Measurements from ENCODE around the gene PSEN1. TPM values are rescaled to one million over a fixed set of nuclear protein-coding genes. Genes with fewer than 3 reads are reported as not detected.

Gene PSEN1
- total RNA-seq, 1 donor from 2014 or later: 41.1 TPM

DNA sequence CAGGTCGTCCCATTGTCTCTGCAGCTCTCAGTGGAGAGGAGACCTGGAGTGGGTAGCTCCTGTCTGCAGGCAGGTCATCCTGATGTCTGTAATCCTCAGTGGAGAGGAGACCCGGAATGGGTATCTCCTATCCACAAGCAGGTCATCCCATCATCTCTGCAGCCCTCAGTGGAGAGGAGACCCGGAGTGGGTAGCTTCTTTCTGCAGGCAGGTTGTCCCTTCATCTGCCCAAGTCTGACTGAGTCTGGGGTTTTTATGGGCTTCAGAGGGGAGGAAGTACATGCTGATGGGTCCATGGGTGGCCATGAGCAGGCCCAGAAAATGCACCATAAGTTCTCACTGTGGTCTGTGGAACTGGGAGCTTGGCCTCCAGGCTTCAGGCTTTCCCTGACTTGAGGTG lies 72.1 kb downstream of the PSEN1 start:
- DNase-seq (ENCODE audit: low spot score): no peak
- Mint-ChIP-seq H3K4me1 (ENCODE audit: low read depth) (no peaks in the 10 kb centered on the region), H3K27ac (no peak overlapping the region), H3K9me3 (peaks cover 8% of the 10 kb centered on the region), H3K36me3 (ENCODE audit: low read depth) (peaks cover 63% of the 10 kb centered on the region), H3K4me3 (no peak overlapping the region), H3K27me3 (ENCODE audit: insufficient read depth) (no peaks in the 10 kb centered on the region)
- intact Hi-C loops (cut with micrococcal nuclease): no loop called here

DNA sequence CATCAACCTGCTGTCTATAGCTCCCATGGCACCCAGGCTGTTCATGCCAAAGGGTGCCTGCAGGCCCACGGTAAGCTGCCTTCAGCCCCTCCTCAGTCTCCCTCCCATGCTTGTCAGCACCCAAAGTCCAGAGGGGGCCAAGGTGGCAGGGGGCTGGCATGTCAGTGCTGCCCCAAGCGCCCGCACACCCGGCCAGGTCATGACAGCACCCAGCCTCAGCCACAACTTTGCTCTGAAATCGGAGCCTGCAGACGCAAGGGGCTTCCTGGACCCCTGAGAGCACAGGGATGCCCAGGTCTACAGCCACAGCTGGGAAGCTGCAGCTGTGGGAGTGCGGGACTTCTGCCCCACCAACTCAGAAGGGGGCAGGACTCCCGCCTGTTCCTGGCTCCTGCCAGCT lies 72.5 kb downstream of the PSEN1 start:
- intact Hi-C loops (cut with micrococcal nuclease): no loop called here
- H3K27me3 Mint-ChIP-seq (ENCODE audit: insufficient read depth): no peaks in the 10 kb centered on the region
- H3K4me1 Mint-ChIP-seq (ENCODE audit: low read depth): no peaks in the 10 kb centered on the region
- peaks cover 65% of the 10 kb centered on the region for H3K36me3 Mint-ChIP-seq (ENCODE audit: low read depth)
- no peak overlapping the region for H3K4me3 Mint-ChIP-seq
- DNase-seq (ENCODE audit: low spot score): no peak
- H3K9me3 Mint-ChIP-seq: peaks cover 8% of the 10 kb centered on the region
- no peak overlapping the region for H3K27ac Mint-ChIP-seq

DNA sequence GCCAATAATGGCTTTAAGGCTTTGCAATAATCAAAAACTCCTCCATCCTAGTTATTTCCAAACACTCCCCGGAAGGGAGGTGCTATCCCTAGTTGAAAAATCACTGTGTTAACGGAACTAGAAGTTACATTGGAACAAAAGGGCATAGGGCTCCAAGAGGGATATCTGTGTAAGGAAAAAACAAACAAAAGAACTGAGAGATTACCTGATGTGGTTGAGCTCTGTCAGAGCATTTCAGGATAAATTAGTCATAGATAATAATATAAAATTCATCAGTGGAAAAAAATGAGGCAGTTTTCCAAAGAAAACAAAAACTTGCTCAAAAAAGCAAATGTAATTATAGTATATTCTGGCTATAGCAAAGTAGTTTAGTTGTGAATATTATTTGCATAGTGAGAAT lies 73.6 kb downstream of the PSEN1 start:
- H3K27ac Mint-ChIP-seq: no peak overlapping the region
- H3K4me1 Mint-ChIP-seq (ENCODE audit: low read depth): no peaks in the 10 kb centered on the region
- H3K36me3 Mint-ChIP-seq (ENCODE audit: low read depth): peaks cover 64% of the 10 kb centered on the region
- intact Hi-C loops (cut with micrococcal nuclease): no loop called here
- H3K4me3 Mint-ChIP-seq: no peak overlapping the region
- DNase-seq (ENCODE audit: low spot score): no peak
- peaks cover 8% of the 10 kb centered on the region for H3K9me3 Mint-ChIP-seq
- no peaks in the 10 kb centered on the region for H3K27me3 Mint-ChIP-seq (ENCODE audit: insufficient read depth)

DNA sequence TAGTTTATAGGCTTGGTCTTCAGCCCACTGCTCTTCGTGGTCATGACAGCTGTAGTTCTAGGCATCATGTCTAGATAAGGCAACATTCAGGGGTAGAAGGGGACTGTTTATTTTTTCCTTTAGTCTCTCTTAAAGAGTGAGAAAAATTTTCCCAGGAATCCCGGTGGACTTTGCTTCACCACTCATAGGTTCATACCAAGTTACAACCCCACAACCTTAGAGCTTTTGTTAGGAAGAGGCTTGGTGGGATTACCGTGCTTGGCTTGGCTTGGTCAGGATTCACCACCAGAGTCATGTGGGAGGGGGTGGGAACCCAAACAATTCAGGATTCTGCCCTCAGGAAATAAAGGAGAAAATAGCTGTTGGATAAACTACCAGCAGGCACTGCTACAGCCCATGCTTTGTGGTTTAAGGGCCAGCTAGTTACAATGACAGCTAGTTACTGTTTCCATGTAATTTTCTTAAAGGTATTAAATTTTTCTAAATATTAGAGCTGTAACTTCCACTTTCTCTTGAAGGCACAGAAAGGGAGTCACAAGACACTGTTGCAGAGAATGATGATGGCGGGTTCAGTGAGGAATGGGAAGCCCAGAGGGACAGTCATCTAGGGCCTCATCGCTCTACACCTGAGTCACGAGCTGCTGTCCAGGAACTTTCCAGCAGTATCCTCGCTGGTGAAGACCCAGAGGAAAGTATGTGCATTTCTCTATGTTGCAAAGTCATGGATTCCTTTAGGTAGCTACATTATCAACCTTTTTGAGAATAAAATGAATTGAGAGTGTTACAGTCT lies 75.1 kb downstream of the PSEN1 start:
- Mint-ChIP-seq H3K36me3 (ENCODE audit: low read depth) (peaks cover 52% of the 10 kb centered on the region), H3K27ac (no peak overlapping the region), H3K4me3 (no peak overlapping the region), H3K27me3 (ENCODE audit: insufficient read depth) (no peaks in the 10 kb centered on the region), H3K9me3 (peaks cover 8% of the 10 kb centered on the region), H3K4me1 (ENCODE audit: low read depth) (no peaks in the 10 kb centered on the region)
- intact Hi-C loops (cut with micrococcal nuclease): no loop called here
- DNase-seq (ENCODE audit: low spot score): no peak

DNA sequence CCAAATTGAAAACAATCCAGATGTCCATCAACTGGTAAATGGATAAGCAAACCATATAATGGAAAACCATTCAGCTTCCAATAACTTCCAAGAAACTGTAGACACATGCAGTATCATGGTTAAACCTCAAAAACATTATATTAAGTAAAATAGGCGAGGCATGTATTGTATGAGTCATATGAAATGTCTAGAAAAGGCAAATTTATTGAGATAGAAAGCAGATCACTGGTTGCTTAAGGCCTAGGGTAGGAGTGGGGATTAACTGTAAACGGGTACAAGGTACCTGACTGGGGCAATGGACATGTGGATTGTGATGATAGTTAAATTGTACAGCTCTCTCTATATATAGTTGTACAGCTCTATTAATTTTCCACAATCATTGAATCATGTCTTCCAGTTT lies 79.7 kb downstream of the PSEN1 start:
- Mint-ChIP-seq H3K9me3 (no peaks in the 10 kb centered on the region), H3K27ac (no peak overlapping the region), H3K36me3 (ENCODE audit: low read depth) (peaks cover 40% of the 10 kb centered on the region)

DNA sequence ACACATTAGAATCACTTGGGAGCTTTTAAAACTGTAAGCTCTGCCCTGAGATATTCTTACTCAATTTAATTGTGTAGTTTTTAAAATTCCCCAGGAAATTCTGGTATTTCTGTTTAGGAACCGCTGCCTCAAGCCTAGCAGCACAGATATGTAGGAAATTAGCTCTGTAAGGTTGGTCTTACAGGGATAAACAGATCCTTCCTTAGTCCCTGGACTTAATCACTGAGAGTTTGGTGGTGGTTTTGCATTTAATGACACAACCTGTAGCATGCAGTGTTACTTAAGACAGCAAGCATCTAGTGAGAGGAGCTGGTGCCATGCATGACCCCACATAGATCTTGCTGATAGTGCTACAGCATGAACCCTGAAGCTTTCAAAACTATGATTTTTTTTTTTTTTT lies 81.1 kb downstream of the PSEN1 start:
- intact Hi-C loops (cut with micrococcal nuclease): no loop called here
- no peak overlapping the region for H3K27ac Mint-ChIP-seq
- H3K36me3 Mint-ChIP-seq (ENCODE audit: low read depth): peaks cover 49% of the 10 kb centered on the region
- peaks cover 11% of the 10 kb centered on the region for H3K4me1 Mint-ChIP-seq (ENCODE audit: low read depth)
- no peak for DNase-seq (ENCODE audit: low spot score)
- H3K4me3 Mint-ChIP-seq: no peak overlapping the region
- H3K27me3 Mint-ChIP-seq (ENCODE audit: insufficient read depth): no peaks in the 10 kb centered on the region
- H3K9me3 Mint-ChIP-seq: no peaks in the 10 kb centered on the region

More for the DNA sequence above, 79.7 kb downstream of the PSEN1 start:
- intact Hi-C loops (cut with micrococcal nuclease): no loop called here
- no peaks in the 10 kb centered on the region for H3K4me1 Mint-ChIP-seq (ENCODE audit: low read depth)
- DNase-seq (ENCODE audit: low spot score): no peak
- no peak overlapping the region for H3K4me3 Mint-ChIP-seq
- H3K27me3 Mint-ChIP-seq (ENCODE audit: insufficient read depth): no peaks in the 10 kb centered on the region

DNA sequence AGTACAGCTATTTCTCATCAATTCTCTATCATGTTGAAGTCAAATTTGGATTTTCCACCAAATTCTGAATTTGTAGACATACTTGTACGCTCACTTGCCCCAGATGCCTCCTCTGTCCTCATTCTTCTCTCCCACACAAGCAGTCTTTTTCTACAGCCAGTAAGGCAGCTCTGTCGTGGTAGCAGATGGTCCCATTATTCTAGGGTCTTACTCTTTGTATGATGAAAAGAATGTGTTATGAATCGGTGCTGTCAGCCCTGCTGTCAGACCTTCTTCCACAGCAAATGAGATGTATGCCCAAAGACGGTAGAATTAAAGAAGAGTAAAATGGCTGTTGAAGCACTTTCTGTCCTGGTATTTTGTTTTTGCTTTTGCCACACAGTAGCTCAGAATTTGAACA lies 83.8 kb downstream of the PSEN1 start:
- no peak for DNase-seq (ENCODE audit: low spot score)
- H3K27ac Mint-ChIP-seq: no peak overlapping the region
- H3K27me3 Mint-ChIP-seq (ENCODE audit: insufficient read depth): no peaks in the 10 kb centered on the region
- H3K4me3 Mint-ChIP-seq: no peak overlapping the region
- no peaks in the 10 kb centered on the region for H3K9me3 Mint-ChIP-seq
- H3K36me3 Mint-ChIP-seq (ENCODE audit: low read depth): peaks cover 42% of the 10 kb centered on the region
- intact Hi-C loops (cut with micrococcal nuclease): no loop called here
- H3K4me1 Mint-ChIP-seq (ENCODE audit: low read depth): peaks cover 22% of the 10 kb centered on the region

DNA sequence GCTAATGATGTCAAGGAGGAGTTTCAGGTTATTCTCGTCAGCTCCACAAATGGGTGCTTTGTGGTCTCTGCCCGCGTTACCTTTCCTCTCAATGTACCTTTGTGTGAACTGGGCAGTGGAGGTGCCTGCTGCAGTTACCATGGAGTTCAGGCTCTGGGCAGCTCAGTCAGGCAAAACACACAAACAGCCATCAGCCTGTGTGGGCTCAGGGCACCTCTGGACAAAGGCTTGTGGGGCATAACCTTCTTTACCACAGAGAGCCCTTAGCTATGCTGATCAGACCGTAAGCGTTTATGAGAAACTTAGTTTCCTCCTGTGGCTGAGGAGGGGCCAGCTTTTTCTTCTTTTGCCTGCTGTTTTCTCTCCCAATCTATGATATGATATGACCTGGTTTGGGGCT lies 84.3 kb downstream of the PSEN1 start:
- Mint-ChIP-seq H3K27ac (no peak overlapping the region), H3K27me3 (ENCODE audit: insufficient read depth) (no peaks in the 10 kb centered on the region), H3K9me3 (no peaks in the 10 kb centered on the region), H3K36me3 (ENCODE audit: low read depth) (peaks cover 45% of the 10 kb centered on the region), H3K4me3 (no peak overlapping the region), H3K4me1 (ENCODE audit: low read depth) (peaks cover 22% of the 10 kb centered on the region)
- no peak for DNase-seq (ENCODE audit: low spot score)
- intact Hi-C loops (cut with micrococcal nuclease): loop anchor here (1.0 kb wide), 1 partner anchor 72 kb away; no protein-coding TSS in a partner anchor

DNA sequence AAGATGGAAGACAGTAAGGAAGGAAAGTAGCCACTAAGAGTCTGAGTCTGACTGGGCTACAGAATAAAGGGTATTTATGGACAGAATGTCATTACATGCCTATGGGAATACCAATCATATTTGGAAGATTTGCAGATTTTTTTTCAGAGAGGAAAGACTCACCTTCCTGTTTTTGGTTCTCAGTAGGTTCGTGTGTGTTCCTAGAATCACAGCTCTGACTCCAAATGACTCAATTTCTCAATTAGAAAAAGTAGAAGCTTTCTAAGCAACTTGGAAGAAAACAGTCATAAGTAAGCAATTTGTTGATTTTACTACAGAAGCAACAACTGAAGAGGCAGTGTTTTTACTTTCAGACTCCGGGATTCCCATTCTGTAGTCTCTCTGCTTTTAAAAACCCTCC lies 85.6 kb downstream of the PSEN1 start:
- no peaks in the 10 kb centered on the region for H3K9me3 Mint-ChIP-seq
- intact Hi-C loops (cut with micrococcal nuclease): loop anchor here (1.0 kb wide), 1 partner anchor 70 kb away; no protein-coding TSS in a partner anchor
- H3K4me3 Mint-ChIP-seq: peak overlapping the region; percentile 6
- no peak for DNase-seq (ENCODE audit: low spot score)
- H3K27me3 Mint-ChIP-seq (ENCODE audit: insufficient read depth): no peaks in the 10 kb centered on the region
- peaks cover 22% of the 10 kb centered on the region for H3K4me1 Mint-ChIP-seq (ENCODE audit: low read depth)
- peaks cover 45% of the 10 kb centered on the region for H3K36me3 Mint-ChIP-seq (ENCODE audit: low read depth)
- H3K27ac Mint-ChIP-seq: peak overlapping the region; percentile 36

DNA sequence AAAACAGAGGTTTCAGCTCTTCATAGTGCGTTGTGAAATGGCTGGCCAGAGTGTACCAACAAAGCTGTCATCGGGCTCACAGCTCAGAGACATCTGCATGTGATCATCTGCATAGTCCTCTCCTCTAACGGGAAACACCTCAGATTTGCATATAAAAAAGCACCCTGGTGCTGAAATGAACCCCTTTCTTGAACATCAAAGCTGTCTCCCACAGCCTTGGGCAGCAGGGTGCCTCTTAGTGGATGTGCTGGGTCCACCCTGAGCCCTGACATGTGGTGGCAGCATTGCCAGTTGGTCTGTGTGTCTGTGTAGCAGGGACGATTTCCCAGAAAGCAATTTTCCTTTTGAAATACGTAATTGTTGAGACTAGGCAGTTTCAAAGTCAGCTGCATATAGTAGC lies 86.7 kb downstream of the PSEN1 start:
- no peak for DNase-seq (ENCODE audit: low spot score)
- peak overlapping the region; percentile 58 for H3K4me3 Mint-ChIP-seq

DNA sequence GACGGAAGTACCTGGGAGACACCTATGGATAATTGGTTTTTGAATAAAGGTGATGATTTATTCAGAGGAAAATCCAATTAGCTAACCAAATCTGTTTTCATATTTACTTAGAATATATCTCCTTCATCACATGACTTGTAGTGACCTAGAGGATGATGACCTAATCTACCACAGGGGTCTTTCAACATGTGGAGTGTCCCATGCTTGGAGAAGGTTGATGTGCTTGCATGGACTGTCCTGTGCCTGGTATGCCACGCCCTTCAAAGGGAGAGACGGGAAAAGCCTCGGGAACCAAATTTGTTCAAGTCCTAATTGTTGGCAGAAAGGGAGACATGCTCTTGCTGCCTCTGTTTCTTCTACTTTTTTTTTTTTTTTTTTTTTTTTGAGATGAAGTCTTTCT lies 89.2 kb downstream of the PSEN1 start:
- Mint-ChIP-seq H3K4me3 (no peak overlapping the region), H3K27me3 (ENCODE audit: insufficient read depth) (no peaks in the 10 kb centered on the region), H3K36me3 (ENCODE audit: low read depth) (peaks cover 24% of the 10 kb centered on the region), H3K27ac (no peak overlapping the region), H3K9me3 (no peaks in the 10 kb centered on the region), H3K4me1 (ENCODE audit: low read depth) (peaks cover 22% of the 10 kb centered on the region)
- no peak for DNase-seq (ENCODE audit: low spot score)
- intact Hi-C loops (cut with micrococcal nuclease): no loop called here

More for the DNA sequence above, 86.7 kb downstream of the PSEN1 start:
- Mint-ChIP-seq H3K27ac (peak overlapping the region; percentile 72), H3K4me1 (ENCODE audit: low read depth) (peaks cover 22% of the 10 kb centered on the region), H3K27me3 (ENCODE audit: insufficient read depth) (no peaks in the 10 kb centered on the region), H3K9me3 (no peaks in the 10 kb centered on the region), H3K36me3 (ENCODE audit: low read depth) (peaks cover 42% of the 10 kb centered on the region)
- intact Hi-C loops (cut with micrococcal nuclease): no loop called here

DNA sequence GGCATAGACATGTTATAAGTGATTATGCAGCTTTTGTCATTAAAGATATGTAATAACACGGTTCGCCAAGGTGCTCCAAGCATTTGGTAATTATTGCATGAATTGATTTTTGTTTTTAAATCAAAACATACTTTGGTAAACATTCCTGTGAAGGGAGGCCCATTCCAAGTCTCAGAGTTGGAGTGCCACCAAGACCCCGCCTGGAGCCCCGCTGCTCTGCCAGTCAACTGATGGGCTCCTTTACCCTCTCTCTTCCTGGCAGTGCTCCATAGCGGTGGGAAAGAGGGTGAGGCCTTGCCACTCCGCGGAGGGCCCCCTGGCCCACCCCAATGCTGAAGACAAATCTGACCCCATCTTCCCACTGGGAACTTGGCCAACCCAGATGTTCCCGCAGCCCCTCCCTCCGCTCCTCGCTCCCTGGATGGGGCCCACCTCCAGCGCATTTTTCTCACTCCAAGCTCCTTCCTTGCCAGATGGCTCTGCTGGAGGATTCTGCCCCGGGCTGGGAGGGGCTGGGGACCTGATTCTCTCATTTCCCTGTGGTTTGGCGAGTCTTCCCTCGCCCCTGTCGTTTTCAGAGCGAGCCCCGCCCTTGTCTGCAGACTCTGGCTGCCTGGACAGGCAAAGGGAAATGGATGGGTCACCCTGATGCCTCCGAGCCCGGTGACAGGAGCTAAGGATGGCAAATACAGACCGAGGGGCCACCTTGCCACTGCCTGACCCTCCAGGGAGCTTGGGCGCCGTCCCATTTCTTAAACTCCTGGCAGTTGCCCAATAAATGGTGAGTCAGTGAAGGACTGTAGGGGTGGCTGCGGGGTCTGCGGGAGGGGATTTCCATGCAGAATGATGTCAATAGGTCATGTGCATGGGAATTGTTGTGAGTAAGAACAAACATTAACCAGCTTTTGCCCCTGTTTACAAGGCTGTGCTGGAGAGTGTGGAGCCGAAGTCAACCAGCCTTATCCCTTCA lies 91.8 kb downstream of the PSEN1 start:
- intact Hi-C loops (cut with micrococcal nuclease): no loop called here
- peaks cover 3% of the 10 kb centered on the region for H3K4me1 Mint-ChIP-seq (ENCODE audit: low read depth)
- no peaks in the 10 kb centered on the region for H3K9me3 Mint-ChIP-seq
- peaks cover 8% of the 10 kb centered on the region for H3K36me3 Mint-ChIP-seq (ENCODE audit: low read depth)
- peaks cover 5% of the 10 kb centered on the region for H3K27me3 Mint-ChIP-seq (ENCODE audit: insufficient read depth)
- H3K4me3 Mint-ChIP-seq: no peak overlapping the region
- DNase-seq (ENCODE audit: low spot score): no peak
- no peak overlapping the region for H3K27ac Mint-ChIP-seq

DNA sequence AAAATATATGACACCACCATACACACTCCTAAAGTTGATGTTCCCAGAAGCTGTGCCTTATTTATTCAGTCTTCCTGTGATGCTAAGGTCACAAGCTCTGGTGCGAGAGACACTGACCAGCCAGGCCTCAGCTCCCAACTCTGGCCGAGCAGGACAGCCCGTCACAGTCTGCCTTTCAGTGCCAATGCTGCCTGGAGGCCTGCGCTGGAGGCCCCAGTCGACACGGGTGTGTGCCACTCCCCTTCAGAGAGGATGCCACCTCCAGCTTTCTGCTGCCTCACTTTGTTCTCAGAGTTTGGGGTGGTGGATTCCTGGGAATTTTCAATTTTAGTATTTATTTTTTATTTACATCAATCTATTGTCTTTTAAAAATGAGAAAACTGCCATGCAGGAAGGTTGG lies 93.7 kb downstream of the PSEN1 start:
- Mint-ChIP-seq H3K27me3 (ENCODE audit: insufficient read depth) (peaks cover 22% of the 10 kb centered on the region), H3K27ac (no peak overlapping the region), H3K9me3 (no peaks in the 10 kb centered on the region), H3K4me3 (no peak overlapping the region), H3K36me3 (ENCODE audit: low read depth) (peaks cover 4% of the 10 kb centered on the region), H3K4me1 (ENCODE audit: low read depth) (no peaks in the 10 kb centered on the region)
- no peak for DNase-seq (ENCODE audit: low spot score)
- intact Hi-C loops (cut with micrococcal nuclease): no loop called here
